T-helper 1 cell (primary cell): Measurements from ENCODE around the gene PITPNC1.

ENCODE experiments used
- DNase-seq, 5 donors: peaks; one replicate each; pipeline ENCODE4 v3.0.0-alpha.2; 2012 to 2020

Gene PITPNC1

DNA sequence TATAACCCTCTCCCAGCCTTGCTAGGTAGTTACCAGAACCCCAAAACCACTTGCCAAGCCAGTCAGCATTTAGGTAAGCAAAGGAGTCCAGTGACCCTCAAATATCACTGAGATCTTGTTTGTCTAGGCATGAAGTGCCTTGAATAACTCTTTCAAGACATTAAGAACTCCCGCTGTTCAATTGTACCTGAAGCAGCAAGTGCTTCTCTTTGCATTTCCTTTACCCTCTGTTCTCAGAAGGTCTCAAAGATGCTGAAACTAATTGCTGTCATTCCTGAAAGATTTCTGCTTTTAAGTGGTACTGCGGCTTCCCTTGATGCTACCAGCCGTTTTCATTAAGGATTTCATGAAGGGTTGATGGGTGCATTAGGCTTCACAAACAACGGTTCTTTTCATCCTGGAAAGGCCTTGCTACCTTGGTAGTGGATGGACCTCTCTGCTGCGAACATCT, 142.7 kb downstream of the PITPNC1 start:
- DNase-seq, result no peak

DNA sequence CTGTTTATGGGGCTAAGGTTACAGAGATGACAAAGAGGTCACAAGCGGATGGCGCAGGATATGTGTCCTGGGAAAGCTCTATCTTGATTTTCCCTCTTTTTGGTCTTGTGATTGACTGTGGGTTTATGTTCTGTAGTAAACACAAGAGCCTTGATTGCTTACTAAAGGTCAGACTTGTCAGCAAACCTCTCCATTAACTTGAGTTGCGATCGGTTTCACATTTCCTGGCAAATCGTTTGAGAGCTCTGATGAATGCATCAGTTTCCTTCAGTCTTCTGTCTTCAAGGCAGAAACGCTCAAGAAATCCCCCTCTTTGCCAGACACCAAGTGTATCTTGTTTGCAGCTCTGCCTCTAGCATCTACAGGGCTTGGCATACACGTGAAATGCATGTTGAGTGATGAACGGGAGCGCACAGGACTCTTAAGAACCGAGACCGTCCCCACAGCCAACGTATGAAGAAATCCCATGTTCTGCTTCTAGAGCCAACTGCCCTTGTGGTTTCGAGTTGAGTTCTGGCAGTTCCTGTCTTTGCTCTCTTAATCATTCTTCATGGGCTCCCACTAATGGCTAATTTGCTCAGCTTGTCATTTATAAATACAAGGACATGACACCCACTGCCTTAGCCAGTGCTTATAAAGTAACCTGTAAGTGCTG, 143.3 kb downstream of the PITPNC1 start:
- no peak for DNase-seq

DNA sequence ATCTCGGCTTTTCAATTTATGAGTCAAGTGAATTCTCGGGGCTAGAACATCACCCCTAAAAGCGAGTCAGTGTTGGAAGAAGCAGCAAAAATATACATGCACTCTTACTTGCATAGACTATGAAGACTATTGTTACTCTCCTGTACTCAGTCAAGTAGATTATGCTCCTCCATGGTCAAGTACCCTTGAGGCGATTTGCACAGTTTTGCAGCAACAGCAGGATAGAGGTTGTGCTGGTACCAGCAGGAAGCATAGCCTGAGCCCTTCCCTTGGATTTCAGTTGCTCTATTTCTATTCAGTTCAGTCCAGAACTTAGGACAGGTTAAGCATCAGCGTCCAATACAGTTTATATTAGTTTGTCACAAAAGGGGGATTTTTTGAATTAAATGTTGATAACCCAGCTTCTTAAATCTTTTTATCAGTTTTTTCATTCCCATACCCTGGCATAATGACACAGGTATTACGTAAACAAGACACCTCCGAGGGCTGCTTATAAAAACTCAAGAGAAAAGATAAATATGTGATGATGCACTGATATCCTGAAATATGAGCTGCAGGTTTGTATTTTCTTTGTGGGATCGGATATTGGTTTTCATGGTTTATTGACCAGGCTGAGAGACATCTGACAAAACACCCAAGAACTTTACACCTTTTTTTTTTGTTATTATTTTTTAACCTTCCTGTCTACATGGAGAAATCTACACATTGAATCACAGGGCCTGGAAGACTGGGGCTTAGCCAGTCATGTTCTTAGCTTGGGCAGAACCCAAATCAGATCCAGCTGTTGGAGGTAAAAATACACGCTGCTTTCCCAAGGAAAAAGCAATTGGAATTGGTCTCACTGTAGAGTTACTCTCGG, 144.1 kb downstream of the PITPNC1 start:
- DNase-seq, result no peak

DNA sequence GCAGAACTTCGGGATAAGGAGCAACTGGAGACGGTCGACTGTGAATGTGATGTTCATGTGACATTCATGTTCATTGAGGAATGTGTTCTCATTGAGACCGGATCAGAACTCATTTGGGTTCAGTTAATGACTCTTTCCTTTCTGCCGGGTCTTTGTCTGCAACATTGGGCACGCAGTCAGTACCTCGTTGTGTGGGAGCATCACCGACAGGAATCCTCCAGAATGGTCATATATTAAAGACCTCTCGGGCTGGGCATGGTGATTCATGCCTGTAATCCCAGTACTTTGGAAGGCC, 144.6 kb downstream of the PITPNC1 start:
- DNase-seq, result no peak

DNA sequence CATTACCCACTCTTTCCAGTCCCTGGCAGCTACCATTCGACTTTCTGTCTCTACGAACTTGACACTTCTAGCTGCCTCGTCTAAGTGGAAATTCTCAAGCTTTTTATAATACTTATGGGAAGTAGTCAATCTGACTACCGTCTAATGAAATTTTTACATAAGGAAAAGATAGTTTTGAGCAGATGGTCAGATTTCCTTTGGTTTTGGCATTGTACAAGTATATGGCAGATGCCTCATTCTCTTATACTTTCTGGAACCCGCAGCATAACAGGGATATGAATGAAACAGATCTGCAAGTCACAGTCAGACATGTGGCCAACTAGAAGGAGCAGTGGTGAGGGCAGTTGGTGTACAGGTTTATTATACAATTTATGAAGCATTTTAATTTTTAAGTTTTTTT, 146.0 kb downstream of the PITPNC1 start:
- no peak for DNase-seq

DNA sequence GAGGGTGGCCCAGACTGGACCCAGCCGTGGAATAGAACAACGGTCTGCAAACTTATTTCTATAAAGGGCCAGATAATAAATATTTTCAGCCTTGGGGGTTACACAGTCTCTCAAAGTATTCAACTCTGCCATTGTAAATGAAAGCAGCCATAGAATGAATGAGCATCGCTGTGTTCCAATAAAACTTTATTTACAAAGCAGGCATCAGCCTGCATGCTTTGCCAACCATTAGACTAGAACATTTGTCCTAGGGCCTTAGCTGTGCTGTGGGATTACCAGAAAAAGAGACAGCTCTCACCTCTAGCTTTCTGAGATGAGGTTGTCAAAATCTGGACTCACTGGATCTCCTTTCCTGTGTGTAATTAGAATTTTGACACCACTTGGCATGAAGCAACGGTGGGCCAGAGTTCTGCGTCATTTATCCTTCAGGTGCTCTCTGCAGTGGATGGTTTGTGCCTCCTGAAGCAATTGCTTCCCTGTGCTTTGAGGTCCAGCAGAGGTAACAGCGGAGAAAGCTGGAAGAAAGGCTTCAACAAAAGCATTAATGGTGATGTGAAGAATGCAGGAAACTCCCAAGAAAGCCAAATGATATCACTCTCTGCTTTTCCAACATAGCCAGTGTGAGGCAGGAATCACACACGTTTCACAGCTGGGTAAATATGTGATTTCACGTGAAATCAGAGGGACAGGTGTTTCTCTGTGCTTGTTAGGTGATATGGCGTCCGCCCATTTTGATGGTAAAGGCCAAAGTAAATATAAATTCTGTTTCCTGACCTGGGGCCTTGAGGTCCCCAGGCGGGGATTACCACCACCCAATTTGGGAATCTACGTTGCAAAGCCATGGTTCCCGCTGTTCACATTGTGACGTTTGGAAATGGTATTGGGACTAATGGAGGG, 148.4 kb downstream of the PITPNC1 start:
- no peak for DNase-seq

DNA sequence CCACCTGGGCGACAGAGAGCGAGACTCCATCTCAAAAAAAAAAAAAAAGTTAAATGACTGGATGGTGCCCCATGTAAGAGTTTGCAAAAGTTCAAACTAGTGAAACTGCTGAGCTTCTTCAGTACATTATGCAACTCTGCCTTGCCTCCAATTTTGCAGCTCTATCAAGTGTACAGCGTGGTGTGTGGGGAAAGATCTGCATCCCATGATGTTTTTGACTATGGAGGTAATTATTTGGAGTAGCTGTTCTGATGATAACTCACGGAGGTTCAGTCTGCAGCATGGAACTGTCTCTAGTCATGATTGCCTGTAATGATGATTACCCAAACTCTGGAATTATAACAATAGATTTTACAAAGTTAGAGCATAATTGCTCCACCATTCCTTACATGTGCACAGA, 149.6 kb downstream of the PITPNC1 start:
- no peak for DNase-seq

DNA sequence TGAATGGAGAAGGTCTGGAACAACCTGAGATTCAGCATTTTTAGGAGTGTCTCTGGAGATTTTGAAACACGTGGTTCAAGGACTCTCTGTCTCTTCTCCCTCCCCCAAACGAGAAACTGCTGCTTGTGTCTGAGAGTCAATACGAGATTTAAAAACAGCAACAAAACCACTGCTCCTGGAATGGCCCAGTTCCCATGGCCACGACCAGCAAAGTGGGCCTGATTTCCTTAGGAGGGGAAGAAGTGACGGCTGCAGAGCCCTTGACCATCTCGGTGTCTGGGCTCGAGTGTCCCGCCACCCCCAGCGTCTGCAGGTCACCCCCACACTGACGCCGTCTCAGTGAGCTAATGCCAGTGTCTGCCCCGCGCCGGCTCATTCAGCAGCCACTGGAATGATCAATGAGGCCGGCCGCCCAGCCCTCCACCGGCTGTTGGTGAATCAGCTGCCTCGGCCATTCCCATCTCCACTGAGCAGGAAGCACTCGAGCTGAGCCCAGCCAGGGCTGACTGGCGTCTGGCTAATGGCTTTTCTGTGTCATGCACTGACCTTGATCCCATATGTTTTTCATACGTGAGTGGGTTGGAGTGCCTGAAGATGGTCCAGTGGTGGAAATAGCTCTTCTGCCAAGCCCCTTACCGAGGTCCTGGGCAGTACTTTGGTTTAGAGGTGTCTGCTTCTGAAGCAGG, 151.8 kb downstream of the PITPNC1 start:
- DNase-seq, result no peak

DNA sequence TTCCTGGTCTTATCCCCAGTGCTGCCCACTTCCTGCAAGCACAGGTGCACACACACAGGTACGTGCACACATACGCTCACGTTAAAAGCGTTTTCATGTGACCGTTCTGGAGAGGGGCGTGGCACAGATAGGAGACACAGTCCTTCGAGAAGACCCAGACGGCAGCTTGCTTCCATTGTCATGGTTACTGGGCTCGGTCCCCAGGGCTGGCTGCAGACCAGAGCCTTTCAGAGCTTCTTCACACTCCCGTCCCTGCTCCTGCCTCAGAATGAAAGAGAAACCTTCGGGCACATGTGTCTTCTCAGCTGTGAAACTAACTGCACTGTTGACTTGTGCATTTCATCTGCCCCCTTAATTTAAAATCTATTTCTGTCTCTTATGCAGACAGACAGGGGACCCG, 154.2 kb downstream of the PITPNC1 start:
- no peak for DNase-seq

DNA sequence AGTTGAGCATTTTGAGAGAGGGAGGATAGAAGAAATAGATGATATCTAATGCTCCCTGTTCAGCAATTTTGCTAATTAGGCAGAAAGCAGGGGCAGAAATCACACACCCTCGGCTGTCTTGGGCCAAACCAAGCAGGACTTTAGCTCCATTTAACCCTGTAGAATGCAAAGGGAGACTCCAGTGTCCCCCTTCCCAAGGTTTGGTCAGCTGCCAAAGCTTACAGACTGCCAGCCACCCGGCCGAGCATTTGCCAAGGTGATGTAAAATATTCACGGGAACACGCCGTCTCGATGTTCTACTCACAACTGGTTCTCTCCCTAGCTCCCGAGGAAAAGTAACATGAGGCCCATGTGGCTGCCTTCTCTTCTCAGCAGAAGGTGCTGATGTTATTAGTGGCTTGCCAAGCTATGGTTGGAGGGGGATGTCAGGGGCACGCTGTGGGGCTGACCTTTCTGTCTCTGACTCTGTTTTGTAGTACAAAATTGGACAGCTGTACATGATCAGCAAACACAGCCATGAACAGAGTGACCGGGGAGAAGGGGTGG, 155.3 kb downstream of the PITPNC1 start:
- DNase-seq, result no peak

DNA sequence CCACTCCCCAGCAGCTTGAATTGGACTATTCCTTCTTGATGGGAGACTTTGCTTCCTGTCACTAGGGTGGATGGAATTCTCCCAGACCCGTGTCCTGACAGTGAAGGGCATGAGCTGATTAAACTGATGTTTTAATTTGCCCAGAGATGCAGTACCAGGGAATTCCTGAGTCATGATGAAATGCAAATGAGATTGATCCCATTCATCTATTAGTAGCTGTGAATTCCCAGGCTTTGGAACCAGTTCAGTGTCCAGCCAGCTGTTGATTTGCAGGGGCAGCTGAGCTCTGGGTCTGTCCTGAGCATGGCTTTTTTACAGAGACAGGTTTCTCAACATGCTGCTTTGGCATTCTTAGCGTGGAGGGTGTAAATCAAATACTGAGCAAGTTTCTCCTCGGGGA, 157.9 kb downstream of the PITPNC1 start:
- DNase-seq, result no peak

DNA sequence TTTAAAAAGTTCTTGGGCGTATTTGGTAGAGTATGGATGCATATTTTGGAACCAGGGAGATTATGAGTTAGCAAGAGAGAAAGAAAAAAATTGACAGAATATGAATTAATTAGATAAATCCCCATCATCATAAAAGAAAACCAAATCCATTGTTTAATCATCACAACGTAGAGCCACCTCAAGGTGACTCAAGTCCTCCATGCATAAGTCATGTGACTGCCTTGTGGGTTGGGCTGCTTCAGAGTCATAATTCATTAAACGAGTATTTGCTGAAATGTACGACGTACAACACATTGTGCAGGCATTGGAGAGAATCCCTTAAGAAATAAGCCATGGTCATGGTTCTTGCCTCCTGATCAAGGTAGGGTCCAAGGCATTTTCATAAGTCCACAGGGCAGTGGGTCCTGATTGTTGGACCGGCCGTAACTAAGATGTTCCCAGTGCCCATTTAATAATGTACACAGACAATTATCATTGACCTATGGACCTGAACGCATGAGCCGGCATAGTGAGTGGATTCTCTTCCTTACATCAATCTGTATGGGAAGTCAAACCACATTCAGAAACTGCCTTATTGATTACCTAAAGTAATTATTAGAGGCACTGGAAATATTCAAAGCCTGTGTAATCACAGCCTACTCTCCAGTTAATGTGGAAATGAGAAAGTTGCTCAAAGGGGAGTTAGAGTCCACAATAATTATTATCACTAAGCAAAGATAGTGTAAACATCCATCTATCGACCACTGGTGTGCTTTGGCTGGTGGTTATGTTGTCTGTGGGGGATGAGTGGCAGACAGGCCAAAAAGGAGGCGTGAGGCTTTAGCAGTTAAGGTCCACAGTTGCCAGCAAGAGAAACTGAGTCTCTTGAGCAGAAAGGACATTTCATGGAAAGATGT, 165.4 kb downstream of the PITPNC1 start:
- no peak for DNase-seq

DNA sequence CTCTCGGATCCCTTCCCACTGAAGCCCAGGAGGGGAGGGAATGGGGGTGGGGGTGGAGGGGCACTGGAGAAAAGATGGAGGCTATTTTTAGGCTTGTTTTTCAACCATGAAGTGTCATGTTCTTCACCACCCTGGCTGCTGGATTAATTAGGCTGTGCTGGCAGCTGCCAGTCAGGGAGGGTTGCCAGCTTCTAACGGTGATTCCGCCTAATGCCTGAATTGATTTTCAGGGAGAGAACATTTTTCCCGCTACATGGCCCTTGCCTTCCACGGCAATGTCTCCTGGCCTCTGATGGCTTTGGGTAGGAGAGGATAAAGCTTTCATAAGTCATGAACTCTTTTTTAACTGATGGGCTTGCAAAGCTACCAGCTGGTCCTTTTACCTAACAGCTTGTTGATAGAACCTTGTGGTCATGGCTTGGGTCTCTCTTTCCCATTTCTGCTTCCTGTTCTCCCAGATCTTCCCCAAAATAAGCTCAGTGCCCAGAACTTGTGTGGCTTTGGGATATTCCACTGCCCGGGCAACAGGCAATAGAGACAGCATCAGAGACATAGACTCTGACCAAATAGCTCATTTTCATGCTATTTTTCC, 167.4 kb downstream of the PITPNC1 start:
- DNase-seq, result no peak

DNA sequence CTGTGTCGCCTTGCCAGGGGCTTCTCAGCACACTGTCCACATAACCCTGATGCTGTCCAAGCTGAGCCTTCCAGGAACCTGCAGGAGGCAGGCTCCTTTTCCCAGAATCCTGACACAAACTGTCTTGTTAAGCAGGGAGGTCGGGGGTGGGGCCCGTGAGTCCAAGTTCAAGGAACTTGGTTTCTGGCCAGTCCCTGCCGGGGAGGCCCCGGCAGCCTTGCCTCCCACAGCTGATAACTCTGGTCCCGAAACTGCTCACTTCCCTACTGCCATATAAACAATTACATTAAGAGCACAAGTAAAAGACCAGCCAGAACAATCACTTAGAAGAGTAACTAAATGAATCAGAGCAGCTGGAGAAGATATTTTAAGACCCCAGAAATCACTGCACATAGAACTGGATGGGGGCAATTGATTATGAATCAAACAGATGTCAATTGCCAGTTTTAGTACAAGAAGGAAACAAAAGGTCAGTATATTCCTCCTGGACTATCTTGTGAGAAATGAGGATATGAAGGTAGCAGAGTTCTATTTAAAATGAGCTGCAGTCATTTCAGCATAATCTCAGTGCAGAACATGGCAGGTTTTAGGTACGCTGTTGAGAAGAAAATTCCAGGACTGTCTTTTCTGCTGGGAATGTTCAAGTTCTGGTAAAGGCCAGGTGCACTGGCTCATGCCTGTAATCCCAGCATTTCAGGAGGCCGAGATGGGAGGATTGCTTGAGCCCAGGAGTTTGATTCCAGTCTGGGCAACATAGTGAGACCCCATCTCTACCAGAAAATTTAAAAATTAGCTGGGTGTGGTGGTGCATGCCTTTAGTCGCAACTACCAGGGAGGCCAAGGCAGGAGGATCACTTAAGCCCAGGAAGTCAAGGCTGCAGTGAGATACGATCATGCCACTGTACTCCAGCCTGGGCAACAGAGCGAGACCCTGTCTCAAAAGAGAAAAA, 169.8 kb downstream of the PITPNC1 start:
- no peak for DNase-seq

DNA sequence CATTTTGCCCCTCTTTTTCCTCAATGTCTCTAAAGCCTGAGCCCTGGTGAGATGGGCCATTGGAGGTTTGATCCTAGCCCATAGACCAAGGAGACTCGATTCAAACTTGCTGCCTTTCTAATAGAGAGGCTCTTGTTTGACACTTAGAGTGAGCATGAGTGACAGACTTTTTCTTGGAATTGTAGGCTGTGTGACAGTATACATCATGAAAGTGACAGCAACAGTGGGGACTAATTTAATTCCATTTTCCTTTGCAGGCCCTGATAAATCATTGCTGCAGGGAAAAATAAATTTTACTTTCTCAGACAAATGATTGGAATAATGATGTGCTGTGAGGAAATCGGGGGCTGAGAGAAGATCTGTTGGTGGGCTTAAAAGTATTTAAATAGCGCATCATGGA, 171.6 kb downstream of the PITPNC1 start:
- no peak for DNase-seq

DNA sequence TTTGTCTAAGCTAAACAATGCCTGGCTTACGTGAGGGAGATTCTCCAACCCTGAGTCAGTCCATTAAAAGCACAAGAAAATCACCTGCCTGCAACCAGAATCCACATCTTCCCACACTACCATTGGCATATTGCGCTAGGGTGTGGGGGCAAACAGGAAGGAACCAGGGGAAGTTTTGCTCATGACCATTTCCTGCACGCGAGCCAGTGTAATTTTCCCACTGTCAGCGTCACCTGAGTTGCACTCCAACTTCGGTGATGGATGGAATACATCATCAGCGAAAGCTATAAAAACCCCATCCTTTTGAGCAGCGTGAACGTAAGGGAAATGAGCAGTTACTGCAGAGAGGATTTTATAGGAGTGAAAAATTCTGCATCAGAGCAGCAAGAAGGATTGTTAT, 172.7 kb downstream of the PITPNC1 start:
- DNase-seq, result no peak

DNA sequence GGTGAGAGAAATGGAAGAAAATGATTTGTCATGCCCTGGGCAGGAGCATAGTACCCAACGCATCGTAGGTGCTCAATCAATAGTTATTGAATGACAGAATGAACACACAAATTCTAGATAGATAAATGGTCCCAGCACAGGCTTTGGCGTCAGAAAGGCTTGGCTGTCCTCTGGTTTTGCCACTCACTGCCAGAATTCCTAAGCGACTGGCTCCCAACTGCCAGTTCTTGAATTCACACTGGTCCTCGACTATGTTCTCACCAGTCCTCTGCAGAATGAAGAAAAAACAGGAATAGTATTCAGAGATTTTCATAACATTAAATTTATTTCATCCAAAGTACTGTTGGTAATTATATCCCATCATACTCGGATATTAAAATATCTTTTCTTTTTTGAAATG, 177.6 kb downstream of the PITPNC1 start:
- no peak for DNase-seq

DNA sequence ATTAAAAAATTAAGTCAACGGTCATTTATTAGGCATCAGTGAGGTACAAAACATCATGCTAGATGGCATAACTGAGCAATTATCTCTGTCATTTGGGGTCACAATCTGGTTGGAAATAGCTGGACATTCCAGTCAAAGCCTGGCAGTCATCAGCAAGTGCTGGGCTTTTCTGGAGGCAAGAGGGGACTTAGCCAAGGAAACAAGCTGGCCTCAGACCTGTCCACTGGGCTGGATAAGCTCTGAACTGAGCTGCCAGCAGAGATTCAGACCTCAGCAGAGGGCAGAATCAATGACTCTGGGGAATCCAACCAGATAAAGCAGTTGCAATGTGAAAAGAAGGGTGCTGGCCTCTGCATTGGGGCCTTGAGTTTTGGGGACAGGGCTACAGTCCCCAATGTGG, 178.8 kb downstream of the PITPNC1 start:
- no peak for DNase-seq

DNA sequence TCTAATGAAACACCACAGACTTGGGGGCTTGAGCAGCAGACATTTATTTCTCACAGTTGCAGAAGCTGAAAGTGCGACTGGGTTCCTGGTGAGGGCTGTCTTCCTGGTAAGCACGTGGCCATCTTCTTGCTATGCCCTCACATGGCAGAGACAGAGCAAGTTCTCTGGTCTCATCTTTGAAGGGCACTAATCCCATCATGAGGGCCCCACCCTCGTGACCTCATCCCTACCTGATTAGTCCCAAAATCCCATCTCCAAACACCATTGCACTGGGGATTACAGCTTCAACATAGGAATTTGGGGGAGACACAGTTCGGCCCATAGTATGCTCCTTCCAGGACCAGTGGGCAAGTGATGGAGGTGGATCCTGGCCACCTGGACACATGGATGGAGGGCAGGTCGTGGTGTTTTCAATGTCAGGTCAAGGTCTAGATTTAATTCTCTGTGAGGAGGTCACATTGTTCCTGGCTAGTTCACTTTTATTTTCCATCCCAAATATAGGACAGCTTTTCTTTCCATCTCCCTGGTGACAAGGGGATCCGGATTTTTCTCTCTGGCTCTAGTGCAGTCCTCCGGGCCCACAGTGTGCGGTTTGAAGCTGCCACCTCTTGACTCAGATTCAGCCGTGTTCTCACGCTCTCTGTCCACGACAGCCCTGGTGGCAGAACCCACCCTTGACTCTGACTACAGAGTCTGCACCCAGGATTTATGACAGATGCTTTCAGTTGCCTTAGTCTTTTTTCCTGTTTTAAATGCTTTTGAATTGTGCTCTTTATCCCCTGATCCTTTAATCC, 180.2 kb downstream of the PITPNC1 start:
- no peak for DNase-seq
